ENCODE measurements around the gene KIAA1671.

DNA sequence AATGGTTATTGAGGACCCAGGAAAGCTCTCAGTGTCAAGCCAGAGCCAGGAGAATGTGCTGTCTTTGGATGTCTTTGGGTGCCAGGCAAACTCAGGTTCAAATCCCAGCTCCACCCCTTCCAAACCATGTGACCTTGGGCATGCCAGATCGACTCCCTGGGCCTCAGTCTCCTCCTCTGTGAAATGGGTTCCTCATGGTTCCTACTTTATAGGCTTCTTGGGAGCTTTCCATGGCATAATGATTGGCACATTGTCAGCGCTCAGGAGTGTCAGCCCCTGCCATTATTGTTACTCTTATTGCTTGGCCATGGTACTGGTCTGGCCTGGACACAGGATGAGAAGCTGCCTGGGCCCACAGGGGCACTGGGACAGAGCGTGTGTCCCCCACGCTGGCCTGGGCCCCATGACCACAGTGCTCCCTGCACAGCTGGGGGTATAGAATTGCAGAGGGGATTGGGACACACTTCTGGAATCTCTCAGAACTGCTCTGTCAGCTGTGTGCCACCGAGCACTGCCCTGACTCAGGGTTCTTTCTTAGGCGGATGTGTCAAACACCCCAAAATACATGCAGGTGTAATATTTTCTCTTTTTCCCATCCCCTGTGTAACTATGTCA, 209.5 kb downstream of the KIAA1671 start:
- TF ChIP-seq ELF1 (CRISPR knock-in tag; IDR thresholded peaks at IDR 0.05) = no peak
- TF ChIP-seq, protein P1, sequence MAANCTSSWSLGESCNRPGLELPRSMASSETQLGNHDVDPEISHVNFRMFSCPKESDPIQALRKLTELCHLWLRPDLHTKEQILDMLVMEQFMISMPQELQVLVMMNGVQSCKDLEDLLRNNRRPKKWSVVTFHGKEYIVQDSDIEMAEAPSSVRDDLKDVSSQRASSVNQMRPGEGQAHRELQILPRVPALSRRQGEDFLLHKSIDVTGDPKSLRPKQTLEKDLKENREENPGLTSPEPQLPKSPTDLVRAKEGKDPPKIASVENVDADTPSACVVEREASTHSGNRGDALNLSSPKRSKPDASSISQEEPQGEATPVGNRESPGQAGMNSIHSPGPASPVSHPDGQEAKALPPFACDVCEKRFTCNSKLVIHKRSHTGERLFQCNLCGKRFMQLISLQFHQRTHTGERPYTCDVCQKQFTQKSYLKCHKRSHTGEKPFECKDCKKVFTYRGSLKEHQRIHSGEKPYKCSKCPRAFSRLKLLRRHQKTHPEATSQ (CRISPR knock-in tag; IDR thresholded peaks at IDR 0.05; ENCODE audit: borderline replicate concordance) = no peak
- no peak for TF ChIP-seq ZFX (CRISPR knock-in tag; IDR thresholded peaks at IDR 0.05; ENCODE audit: low read depth)
